Measurements from ENCODE around the gene CDA.
"Not testable (repeated sequence)": the region's sequence is repeated elsewhere in the genome, so short reads cannot be mapped to it uniquely, and the experiment has no call there.

CDA gene

DNA sequence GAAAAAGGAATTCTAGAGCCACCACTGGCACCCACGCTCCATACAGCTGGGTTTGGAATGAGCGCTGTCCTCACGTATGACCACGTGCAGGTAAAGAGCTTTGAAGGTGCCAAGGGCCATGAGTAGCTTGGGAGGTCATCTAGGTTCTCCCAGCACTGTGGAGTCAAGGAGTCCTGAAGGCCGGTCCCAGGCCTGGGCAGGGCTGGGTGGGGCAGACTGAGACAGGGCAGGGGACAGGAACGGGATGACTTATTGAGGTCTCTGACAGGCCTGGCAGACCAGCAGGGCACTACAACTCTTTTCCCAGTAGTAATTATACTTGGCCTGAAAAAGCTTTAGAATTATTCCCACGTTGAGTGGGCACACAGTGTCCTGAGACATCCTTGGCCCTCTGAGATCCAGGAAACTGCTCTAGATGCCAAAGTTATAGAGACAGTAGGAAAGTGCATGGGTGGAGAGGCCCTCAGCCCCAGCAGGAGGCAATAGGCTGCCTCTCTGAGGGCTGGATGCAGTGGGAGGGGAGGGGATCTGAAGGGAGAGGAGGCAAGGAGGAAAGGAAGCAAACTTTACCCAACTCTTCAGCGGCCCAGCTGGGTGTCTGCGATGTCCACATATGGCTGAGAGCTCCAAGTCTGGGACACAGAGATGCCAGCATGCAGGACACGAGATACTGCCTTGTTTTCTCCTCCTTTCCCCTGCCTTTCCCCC, 1.8 kb upstream of the CDA start:
- no peak for DNase-seq (ENCODE audit: low spot score)

DNA sequence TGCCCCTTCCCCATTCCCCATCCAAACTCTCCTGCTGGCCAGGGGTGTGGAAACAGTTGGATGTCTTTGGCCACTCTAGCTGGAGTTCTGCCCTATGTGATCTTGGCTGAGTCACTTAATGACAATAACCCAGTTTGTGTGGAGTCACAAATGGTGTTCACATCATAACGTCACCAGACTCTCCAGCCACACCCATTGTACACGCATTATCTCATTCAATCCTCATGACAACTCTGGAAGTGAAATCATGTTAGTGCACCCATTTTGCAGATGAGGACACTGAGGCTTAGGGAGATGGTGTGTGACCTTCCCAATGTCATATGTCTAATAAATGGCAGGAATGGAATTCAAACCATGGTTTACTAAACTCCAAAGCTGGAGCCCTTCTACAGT, 1.2 kb upstream of the CDA start:
- DNase-seq (ENCODE audit: low spot score) = no peak

DNA sequence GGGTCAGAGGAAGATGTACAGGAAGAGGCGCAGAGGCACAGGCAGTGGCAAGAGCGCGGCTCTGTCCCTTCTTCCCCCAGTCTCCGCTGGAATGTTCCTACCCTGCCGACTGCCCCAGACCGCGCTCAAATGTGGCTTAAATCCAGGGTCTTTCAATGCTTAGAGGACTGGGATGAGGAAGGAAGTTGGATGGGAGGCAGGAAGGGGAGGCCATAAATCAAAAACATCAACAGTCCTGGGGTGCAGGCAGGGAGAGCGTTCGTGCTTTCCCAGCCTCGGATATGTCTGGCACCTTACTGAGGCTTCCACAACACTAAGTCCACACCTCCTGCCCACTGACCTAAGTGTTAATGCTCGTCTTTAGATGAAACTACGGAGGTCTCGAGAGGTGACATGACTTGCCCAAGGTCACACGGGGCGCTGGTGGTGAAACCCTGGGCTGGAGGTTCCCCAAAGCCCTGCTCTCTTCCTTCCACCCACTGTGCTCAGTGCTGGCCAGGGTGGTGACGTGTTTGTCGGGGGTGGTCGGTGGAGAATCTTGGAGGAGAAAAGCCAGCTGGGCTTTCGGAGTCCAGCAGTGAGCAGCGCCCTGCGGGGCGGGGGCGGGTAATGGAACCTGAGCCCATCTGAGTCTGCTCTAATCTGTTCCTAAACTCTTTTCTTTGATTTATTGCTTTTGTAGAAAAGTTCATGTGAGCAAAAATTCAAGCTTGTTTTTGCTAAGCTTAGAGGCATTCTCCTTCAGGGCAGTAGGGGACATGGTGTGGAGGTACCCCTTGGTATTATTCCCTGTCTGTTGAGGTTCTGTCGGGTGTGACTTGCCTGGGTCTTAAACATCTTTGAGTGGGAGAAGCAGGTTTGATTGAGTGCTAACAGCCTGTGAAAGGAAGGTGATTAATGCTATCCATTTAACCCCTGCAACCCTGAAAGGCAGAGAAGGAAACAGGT, 708 bp downstream of the CDA start:
- DNase-seq (ENCODE audit: low spot score) = no peak

DNA sequence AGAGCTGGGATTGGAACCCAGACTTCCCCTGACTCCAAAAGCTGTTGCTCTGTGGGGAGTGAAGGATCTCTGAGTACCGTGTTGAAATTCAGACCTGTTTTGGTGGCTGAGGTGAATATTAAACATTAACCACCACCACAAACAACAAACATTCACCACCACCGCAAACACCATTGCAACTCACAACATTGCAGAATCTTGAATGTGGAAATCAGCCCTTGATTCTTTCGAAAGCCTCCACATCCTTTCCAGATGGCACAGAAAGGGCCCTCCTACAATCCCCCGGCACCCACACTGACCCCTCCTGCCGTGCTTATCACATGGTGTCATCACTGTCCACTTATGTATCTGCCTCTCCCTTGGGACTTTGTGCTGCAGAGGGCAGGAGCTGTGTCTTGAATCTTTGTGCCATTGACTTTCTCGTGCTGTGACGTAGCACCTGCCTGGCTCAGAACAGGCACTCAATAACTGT, 1.4 kb downstream of the CDA start:
- no peak for DNase-seq (ENCODE audit: low spot score)

DNA sequence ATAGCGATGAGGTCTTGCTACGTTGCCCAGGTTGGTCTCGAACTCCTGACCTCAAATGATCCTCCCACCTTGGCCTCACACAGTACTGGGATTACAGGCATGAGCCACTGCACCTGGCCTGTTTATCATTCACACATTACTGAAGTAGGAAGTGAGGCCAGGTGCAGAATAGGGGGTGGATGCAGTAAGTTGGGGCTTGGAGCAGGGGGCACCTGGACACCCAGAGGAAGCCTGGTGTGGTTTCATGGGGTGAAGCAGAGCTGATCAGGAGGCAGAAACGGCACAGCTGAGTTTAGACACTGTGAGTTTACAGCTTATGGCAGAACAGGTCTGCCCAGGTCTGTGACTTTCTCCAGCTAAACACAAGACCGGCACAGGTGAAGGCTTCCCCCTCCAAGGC, 4.9 kb downstream of the CDA start:
- no peak for DNase-seq (ENCODE audit: low spot score)

DNA sequence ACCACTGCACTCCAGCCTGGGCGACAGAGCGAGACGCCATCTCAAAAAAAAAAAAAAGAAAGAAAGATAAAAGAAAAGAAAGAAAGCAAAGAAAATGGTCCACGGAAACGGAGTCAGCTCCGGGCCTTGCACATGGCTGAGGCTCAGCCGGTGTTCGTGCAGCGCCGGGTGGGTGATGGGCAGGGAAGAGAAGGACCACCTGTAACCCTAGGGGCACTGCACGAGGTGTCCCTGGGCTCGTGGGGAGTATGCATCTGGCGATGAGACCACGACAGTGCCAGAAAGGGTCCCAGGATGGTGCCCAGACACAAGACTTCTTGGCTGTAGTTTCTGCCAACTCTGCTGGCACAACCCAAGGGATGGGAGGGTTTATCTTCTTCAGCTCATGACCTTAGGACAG, 5.8 kb downstream of the CDA start:
- no peak for DNase-seq (ENCODE audit: low spot score)

DNA sequence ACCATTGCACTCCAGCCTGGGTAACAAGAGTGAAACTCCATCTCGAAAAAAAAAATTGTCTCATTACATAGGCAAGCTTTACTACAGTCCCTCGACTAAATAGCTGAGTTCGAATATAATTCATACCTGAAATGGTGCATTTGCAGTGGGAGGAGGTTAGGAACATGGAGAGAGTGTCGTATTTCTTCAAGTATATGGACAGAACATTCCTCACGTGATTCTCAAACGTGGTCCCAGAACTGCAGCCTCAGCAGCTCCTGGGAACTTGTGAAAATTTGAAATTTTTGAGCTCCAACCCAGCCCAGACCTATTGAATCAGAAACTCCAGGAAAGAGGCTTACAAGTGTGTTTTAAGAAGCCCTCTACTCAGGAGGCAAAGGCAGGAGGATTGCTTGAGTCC, 7.2 kb downstream of the CDA start:
- no peak for DNase-seq (ENCODE audit: low spot score)

DNA sequence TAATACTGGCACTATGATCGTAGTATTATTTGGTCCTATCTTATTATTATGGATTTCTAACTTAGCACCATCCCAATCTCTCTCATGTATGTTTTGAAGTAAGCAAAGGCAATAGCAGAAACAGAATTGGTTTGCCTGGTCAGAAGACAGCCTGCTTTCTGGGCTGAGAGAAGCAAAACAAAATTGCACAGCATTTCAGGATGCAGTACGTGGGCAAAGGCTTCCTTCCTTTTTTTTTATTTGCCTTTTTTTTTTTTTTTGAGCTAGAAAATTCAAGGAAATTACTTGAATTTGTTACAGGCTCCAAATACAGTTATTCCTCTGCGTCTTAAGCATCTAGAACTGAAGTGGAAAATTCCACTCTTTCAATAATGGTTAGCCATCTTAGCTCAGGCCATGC, 8.8 kb downstream of the CDA start:
- DNase-seq (ENCODE audit: low spot score) = no peak

DNA sequence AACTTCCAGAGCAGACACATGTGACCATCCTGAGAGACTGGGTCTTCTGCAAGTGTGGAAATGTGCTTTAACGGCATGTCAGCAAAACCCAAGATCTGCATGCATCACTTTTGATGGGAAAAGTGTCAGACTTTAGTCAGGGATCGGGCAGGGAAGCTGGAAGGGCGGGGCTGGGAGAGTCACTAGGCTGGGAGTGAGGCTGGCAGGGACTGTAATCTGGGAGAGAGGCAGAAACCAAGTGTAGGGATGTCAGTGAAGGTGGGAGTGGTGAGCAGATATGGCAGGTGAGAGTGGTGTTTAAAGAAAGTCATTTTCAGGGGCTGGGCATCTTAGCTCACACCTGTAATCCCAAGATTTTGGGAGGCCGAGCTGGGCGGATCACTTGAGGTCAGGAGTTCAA, 11.3 kb downstream of the CDA start:
- DNase-seq (ENCODE audit: low spot score) = no peak

DNA sequence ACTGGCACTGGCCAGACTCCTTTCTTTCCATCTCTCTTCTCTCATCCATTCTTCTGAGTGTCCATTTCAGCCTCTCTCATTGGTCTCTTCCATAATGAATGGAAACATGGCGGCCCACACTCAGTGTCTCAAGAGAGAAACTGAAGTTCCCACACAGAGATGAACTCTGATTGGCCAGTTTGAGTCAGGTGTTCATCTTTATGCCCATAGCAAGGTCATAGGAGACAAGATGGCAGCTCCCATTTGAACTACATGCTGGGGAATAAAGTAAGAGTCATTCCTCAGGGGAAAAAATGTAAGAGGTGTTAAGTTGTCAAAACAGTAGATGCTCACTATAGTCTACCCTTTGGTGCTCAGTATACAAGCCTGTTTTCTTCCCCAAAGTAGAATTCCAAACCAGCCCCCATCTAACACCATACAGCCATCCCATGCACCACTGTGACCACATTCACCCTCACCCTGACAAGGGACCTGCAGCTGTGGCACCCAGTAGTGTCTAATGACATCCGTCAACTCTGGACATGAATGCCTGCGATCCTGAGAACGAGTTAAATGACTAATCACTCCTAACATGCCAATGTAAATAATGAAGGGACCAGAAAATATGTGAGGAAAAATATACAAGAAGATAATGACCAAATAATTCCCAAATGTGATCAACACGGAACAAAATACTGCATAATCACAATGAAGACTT, 12.4 kb downstream of the CDA start:
- DNase-seq (ENCODE audit: low spot score) = no peak

DNA sequence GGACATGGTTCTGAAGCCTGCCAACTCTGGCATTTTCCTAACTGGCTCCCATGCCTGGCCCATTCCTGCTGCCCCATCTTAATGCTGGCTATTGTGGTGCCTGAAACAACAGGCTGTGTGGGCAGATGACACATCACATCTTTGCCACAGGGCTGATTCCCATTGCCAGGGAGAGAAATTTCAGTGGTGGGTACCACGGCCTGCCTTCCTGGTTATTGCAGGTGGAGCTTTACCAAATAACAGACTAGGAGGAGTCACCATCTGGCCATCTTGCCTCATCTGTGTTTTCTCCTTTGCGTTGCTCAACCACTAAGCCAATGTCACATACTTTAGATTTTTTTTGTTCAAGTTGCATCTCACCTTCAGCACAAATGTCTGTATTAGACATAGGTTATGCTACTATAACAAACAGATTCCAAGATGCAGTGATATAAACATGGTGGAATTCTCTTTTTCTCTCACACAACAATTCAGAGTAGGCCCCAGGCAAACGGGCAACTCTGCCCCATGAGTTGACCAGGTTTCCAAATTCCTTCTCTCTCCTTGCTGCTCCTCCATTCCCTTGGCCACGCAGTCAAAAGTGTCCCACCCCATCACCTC, 14.1 kb downstream of the CDA start:
- DNase-seq (ENCODE audit: low spot score) = no peak

DNA sequence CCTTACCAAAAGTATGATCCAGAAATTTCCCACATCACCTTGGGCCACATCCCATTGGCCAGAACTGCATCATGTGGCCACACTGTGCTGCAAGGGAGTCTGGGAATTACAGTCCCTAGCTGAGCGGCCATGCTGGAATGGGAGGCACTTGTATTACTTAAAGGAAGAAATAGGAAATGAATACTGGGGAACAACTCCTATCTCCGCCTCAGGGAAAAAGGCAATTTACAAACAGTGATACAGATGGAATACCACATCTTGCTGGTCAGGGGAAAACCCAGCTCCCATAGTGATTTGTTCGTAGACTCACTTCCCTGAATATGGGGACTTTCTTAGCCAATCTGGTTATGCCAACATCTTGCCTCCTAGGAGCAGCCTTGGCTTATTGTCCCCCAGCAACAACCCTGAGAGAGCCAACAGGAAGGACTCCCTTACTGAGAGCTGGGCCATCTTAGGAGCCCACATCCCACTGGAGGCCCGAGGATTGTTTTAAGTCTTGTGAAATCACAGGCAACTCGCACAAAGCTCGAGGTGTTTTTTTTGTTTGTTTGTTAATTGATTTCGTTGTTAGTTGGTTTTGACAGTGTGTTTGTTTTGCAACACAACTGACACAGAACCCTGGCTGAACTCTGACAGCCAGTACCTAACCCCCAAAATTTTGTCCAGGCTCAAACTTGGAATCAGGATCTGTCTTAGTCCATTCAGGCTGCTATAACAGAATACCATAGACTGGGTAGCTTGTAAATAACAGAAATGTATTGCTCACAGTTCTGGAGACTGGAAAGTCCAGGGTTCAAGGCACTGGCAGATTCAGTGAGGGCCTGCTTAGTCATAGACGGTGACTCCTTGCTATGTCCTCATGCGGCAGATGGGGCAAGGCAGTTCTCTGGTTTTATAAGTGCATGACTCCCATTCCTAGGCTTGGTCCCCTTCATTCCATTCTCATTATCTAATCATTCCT, 14.9 kb downstream of the CDA start:
- no peak for DNase-seq (ENCODE audit: low spot score)

DNA sequence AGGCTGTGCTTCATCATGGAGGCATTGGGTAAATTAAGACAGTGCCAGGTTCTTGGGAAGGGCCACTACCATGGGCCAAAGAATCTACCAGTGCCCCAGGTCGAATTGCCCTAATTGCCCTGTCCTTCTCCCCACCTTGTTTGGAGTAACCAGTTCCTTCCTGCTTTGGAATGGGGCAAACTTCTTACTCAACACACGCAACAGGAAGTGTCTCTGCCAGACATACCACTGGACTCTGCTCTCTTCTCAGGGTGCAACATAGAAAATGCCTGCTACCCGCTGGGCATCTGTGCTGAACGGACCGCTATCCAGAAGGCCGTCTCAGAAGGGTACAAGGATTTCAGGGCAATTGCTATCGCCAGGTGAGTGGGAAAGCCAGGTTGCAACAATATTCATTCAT, 15.8 kb downstream of the CDA start:
- DNase-seq (ENCODE audit: low spot score) = no peak

DNA sequence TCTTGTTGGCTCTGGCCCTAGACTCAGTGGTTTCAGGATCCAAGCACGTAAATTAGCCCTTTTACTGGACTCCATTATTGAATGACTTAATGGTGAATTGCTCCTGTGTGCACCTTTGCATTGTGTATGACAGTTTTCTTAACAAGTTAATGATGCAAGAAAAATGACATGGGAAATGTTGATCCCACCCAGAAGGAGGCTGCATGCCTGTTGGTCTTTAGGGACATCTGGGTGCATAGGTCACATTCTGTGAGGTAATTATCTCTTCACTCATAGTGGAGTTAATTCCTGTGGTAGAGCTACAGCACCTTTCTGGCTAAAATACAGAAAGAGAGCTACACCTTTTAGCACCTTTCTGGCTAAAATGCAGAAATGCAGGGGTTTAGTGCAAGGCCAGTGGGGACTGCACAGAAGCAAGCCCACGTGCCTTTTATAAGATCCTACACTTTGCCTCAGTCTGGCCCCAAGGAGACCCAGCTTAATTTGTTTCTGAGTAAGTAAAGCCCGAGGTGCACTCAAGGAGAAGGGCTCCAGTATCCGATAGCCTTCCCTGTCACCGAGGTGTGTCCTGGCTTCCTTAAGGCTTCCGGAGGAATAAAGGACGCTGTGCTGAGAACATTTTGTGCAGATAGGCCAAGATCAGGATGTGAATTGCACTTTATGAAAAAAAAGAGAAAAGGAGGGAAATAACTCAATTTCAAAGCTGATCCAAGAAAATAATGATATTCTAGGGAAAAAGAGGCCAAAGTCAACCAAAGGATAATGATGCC, 18.1 kb downstream of the CDA start:
- not testable (repeated sequence) for DNase-seq (ENCODE audit: low spot score)

DNA sequence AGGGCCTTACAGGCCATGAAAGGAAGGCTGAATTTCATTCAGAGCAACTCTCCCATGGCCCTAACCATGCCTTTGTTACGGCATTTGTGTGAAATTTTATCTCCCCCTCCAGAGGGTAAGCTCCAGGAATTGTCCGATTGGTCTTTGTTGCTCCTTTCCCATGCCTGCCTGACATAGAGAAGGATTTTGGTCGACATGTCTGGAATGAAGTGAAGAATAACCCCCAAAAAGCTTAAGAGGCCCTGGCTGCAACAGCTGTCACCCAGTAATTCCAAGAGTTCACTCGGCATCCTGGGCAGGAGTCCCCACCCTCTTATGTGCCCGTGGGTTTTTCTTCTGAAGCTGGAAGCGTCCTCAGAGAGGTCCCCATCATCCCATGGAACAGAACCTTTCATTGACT, 20.6 kb downstream of the CDA start:
- DNase-seq (ENCODE audit: low spot score) = no peak

DNA sequence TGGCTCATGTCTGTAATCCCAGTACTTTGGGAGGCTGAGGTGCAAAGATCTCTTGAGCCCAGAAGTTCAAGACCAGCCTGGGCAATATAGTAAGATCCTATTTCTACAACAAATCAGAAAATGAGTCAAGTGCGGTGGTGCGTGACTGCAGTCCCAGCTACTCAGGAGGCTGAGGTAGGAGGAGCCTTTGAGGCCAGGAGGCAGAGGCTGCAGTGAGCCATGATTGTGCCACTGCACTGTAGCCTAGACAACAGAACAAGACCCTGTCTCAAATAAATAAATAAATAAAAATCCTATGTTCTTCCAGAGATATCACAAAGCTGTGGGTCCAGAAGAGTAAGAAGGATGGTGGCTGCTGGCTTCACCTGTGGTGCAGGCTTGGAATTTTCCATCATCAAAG, 22.1 kb downstream of the CDA start:
- DNase-seq (ENCODE audit: low spot score) = no peak

DNA sequence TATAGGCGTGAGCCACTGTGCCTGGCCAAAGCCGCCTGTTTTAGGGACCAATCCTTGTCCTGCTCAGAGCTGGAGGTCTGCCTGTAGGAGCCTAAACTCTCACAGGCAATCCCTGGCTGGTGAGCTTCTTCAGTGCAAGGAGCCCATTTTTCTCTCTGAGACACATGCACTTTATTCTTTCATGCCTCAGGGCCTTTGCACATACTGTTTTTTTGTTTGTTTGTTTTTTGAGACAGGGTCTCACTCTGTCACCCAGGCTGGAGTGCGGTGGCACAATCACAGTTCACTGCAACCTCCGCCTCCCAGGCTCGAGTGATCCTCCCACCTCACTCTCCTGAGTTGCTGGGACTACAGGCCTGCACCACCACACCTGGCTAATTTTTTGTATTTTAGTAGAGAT, 22.8 kb downstream of the CDA start:
- DNase-seq (ENCODE audit: low spot score) = no peak

DNA sequence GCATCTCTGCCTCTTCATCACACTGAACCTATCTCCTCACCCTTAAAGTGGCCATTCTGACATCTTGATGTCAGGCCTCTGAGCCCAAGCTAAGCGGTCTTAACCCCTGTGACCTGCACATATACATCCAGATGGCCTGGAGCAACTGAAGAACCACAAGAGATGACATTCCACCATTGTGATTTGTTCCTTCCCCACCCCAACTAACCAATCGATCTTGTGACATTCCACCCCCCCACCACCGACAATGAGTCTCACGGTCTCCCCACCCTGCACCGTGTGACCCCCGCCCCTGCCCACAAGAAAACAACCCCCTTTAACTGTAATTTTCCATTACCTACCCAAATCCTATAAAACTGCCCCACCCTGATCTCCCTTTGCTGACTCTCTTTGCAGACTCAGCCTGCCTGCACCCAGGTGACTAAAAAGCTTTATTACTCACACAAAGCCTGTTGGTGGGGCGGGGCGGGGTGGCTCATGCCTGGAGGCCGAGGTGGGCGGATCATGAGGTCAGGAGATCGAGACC, 23.4 kb downstream of the CDA start:
- no peak for DNase-seq (ENCODE audit: low spot score)

DNA sequence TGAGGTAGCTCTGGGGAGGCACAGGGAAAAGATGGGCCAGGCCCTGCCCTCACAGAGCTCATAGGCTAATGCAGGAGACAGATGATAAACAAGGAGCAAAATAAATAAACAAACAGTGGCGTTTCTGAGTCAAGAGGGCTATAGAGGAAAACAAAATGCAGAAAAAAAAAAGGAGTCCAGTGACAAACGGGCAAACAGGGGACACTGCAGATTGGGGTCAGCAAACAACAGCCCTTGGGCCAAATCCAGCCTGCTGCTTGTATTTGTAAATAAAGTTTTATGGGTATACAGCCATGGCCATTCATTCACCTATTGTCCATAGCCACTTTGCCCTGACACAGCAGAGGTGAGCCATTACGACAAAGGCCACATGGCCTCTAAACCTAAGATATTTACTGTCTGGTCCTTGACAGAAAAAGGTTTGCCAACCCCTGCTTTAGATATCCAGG, 25.3 kb downstream of the CDA start:
- DNase-seq (ENCODE audit: low spot score) = no peak
